ENCODE data around the gene ERG28.
"Not testable (repeated sequence)": the region's sequence is repeated elsewhere in the genome, so short reads cannot be mapped to it uniquely, and the experiment has no call there.

The ERG28 gene

DNA sequence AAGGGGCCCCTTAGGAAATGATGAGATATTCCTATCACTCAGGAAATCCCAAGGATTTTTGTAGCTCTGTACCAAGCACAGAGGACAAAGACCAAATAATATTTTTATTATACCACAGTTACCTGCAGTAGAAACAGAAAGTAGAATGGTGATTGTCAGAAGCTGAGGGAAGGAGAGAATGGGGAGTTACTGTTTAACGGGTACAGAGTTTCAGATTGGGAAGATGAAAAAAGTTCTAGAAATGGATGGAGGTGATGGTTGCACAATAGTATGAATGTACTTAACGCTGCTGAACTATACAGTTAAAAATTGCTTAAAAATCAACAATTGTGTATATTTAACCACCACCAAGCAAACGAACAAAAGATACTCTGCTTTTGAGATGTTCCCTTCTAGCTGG, 58.2 kb downstream of the ERG28 start:
- no peaks in the 10 kb centered on the region; the same call in 1 of the 2 replicates for H3K9me3 ChIP-seq (ENCODE audit: control insufficient read depth, insufficient read depth, low read length)
- no peak overlapping the region for H3K9ac ChIP-seq (ENCODE audit: low read depth, low read length)
- no peaks in the 10 kb centered on the region for H3K36me3 ChIP-seq (ENCODE audit: insufficient read depth, low read length)
- peaks cover 6% of the 10 kb centered on the region; the same call in 1 of the 2 replicates for H3K4me1 ChIP-seq (ENCODE audit: insufficient read depth, low read length)

DNA sequence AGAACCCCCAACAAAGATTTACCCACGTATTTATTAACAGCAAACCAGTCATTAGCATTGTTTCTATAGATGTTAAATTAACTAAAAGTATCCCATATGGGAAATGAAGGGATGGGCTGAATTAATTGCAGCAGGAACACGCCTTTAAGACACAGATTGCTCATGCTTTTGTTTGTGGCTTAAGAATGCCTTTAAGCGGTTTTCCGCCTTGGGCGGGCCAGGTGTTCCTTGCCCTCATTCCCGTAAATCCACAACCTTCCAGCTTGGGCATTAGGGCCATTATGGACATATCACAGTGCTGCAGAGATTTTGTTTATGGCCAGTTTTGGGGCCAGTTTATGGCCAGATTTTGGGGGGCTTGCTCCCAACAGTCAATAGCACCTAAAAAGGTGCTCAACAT, 59.6 kb downstream of the ERG28 start:
- not testable (repeated sequence) for H3K9me3 ChIP-seq (ENCODE audit: control insufficient read depth, insufficient read depth, low read length); H3K9ac ChIP-seq (ENCODE audit: low read depth, low read length); H3K36me3 ChIP-seq (ENCODE audit: insufficient read depth, low read length); H3K4me1 ChIP-seq (ENCODE audit: insufficient read depth, low read length)

- not testable (repeated sequence) for H3K4me1 ChIP-seq (ENCODE audit: insufficient read depth, low read length); H3K36me3 ChIP-seq (ENCODE audit: insufficient read depth, low read length); H3K9ac ChIP-seq (ENCODE audit: low read depth, low read length); H3K9me3 ChIP-seq (ENCODE audit: control insufficient read depth, insufficient read depth, low read length)
These were observed 60.6 kb downstream of the ERG28 start for GRCh38 chr14:75600100-75600499.

Measured in ES-I3 (cell line).